CD4-positive, alpha-beta memory T cell (primary cell): ENCODE measurements around the gene ASB18. TPM values are rescaled to one million over a fixed set of nuclear protein-coding genes. Genes with fewer than 3 reads are reported as not detected.

Source experiments
- polyA plus RNA-seq, 2 donors: library from polyadenylated mRNA; unstranded; fragments of 300-500 nt; fragmentation: Illumina TruSeq; gene quantifications; one replicate each; pipeline ENCODE4 v1.2.3, GENCODE V29; 2021
- total RNA-seq, 2 experiments: library from RNA; stranded (reverse); gene quantifications; one replicate each; pipeline ENCODE4 v1.2.3, GENCODE V29; 2021

ASB18 gene
- total and polyA plus RNA-seq, 4 experiments from 2014 or later = not detected

Other genes with a start within 250 kb of the ASB18 start
- not detected for gene GBX2, start 96.0 kb downstream of the ASB18 start, total RNA-seq
- gene GBX2, start 96.0 kb downstream of the ASB18 start, polyA plus RNA-seq = not detected